HL-60 (cell line): ENCODE data around the gene SPIRE1.

ENCODE experiments used
- DNase-seq, 2 experiments: peaks; one replicate each; pipeline ENCODE4 v3.0.0-alpha.2; 2010 to 2020; ENCODE audit warnings: low read depth in 1 of 2, low spot score in 1 of 2
- H3K27ac ChIP-seq: fragments of 250-450 bp; sonication (Bioruptor Pico); replicated peaks from 2 replicates; pipeline ENCODE4 v1.5.1; 2020; ENCODE audit warnings: mild to moderate bottlenecking, moderate library complexity
- H3K27me3 ChIP-seq: fragments of 250-450 bp; sonication (Bioruptor Pico); 2 replicates; pipeline ENCODE4 v1.5.1; 2021; ENCODE audit warnings: mild to moderate bottlenecking, moderate library complexity; ENCODE audit not compliant: insufficient read depth, poor library complexity, severe bottlenecking
- H3K4me3 ChIP-seq: replicated peaks from 2 replicates; pipeline ENCODE4 v1.5.1; 2011; ENCODE audit warnings: mild to moderate bottlenecking, control low read depth, low read length; ENCODE audit not compliant: insufficient read depth
- CTCF ChIP-seq: IDR thresholded peaks from one replicate; pipeline ENCODE4 v1.5.1; 2011; ENCODE audit warnings: low read length, control low read depth, inconsistent platforms; ENCODE audit not compliant: insufficient read depth
- GABPA ChIP-seq: IDR thresholded peaks from 2 replicates; pipeline ENCODE4 v1.6.1; 2012; ENCODE audit warnings: low read depth
- POLR2AphosphoS5 ChIP-seq: IDR thresholded peaks from 2 replicates; pipeline ENCODE4 v1.6.1; 2012; ENCODE audit warnings: low read depth
- REST ChIP-seq: IDR thresholded peaks from 2 replicates; pipeline ENCODE4 v1.6.1; 2012; ENCODE audit warnings: low read depth; ENCODE audit not compliant: insufficient replicate concordance
- SPI1 ChIP-seq: IDR thresholded peaks from 2 replicates; pipeline ENCODE4 v1.6.1; 2012; ENCODE audit warnings: low read depth, mild to moderate bottlenecking, borderline replicate concordance

Gene SPIRE1

GRCh38 chr18:12456441-12456840 is 201.5 kb downstream of the SPIRE1 start:
- TF ChIP-seq REST (no peak), POLR2AphosphoS5 (no peak), SPI1 (no peak), CTCF (no peak), GABPA (no peak)
- no peak overlapping the region for H3K27ac ChIP-seq
- H3K4me3 ChIP-seq: no peak overlapping the region
- H3K27me3 ChIP-seq: peaks cover 5% of the 10 kb centered on the region
- no peak for DNase-seq

DNA sequence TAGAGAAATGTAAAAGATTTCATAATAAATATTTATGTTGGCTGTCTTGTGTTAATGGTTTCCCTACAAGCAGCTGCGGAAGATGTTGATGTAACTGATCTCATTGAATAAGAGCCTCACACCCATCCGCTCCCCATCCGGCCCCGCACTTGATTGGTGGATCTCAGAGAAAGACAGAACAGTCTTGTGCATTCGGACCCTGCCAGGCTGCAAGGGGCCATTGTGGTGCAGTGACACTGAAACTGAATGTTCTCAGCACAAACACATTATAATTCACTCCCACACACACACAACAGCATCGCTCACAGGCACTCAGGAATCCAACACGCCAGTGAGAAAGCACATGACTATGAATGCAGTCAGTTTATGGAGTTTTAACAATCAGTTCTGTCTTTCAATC is 202.4 kb downstream of the SPIRE1 start:
- TF ChIP-seq REST: no peak
- no peak for TF ChIP-seq SPI1
- no peak for TF ChIP-seq GABPA
- no peak for TF ChIP-seq CTCF
- TF ChIP-seq POLR2AphosphoS5: no peak
- H3K4me3 ChIP-seq: no peak overlapping the region
- DNase-seq: no peak
- H3K27me3 ChIP-seq: peaks cover 5% of the 10 kb centered on the region
- H3K27ac ChIP-seq: no peak overlapping the region

DNA sequence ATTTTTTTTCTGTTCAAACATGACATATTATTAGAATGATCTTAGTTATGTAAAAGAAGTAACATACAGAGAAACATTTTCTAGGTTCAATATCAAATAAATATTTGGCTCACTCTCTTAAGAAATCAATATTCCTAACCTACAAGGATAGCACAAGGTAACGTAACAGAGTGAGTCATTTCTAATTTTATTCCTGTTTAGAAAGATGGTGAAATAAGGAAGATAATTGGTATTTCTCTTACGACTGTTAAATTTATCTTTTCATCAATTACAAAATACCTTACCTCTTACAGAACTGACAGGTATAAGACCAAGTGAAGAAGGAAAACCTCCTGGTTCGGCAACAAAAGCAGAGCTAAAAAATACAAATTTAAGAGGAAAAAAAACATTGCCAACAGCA is 205.1 kb downstream of the SPIRE1 start:
- H3K4me3 ChIP-seq: no peak overlapping the region
- TF ChIP-seq GABPA (no peak), POLR2AphosphoS5 (no peak), CTCF (no peak), SPI1 (no peak), REST (no peak)
- DNase-seq: no peak

More for the DNA sequence above, 205.1 kb downstream of the SPIRE1 start:
- Histone ChIP-seq H3K27ac (no peak overlapping the region), H3K27me3 (peaks cover 5% of the 10 kb centered on the region)
